GM21390 (cell line): ENCODE results near the gene SYT17.
"Not testable (repeated sequence)": the region's sequence is repeated elsewhere in the genome, so short reads cannot be mapped to it uniquely, and the experiment has no call there.

Experiments
- ATAC-seq: cut with Tn5 transposase; IDR thresholded peaks from one replicate; pipeline ENCODE4 v1.9.1; 2021; ENCODE audit not compliant: unreplicated experiment

Gene SYT17

DNA sequence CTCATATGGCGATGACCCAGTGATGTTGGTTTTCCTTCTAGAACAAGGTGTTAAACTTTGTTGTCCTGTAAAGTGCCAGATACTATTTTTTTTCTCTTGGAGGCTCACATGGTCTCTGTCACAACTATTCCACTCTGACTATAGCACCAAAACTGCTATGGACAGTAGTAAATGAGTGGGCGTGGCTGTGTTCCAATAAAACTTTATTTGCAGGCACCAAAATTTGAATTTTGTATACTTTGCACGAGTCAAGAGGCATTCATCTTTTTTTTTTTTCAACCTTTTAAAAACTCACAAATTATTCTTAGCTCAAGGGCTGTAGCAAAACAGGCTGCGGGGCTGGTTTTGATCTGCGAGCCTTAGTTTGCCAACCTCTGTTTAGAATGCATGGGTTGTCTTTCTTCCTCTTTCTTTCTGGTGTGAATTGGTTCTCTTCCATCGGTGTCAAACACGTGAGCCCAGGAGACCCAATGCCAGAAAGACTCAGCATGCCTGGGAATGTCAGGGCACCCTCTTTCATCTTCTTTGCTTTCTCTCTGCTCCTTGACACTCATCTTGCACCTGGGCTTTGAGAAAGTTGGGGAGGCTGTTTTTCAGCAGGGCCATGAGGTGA is 2.1 kb downstream of the SYT17 start:
- no peak for ATAC-seq

DNA sequence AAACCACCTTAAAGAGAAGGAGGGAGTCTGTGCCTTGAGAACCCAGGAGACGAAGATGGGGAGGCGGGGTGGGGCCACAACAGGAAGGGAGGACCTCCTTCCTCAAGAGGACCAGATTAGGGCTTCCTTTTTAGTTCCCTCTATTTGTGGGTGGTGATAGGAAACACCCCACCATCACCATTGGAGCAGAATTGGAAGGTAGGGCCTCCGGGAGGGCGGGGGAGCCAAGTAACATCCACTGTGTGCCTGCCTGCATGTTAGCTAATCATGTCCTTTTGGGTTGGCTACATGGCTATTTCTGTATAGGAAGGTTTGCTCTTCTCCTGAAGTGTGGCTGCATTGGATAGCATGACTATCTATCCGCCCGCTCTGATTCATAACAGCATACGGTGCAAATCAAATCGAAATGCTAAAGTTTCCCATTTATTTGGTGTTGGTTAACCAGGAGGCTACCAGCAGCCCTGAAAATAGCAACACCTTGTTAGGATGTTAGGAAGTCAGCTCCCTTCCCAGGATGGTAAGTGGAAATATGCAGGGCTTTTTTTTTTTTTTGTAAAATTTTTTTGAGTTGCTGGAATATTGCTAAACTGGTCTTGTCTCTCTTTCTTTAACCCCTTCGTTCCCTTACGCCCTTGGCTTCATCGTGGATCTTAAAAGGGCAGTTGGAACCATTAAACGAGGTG is 4.2 kb downstream of the SYT17 start:
- ATAC-seq = no peak

DNA sequence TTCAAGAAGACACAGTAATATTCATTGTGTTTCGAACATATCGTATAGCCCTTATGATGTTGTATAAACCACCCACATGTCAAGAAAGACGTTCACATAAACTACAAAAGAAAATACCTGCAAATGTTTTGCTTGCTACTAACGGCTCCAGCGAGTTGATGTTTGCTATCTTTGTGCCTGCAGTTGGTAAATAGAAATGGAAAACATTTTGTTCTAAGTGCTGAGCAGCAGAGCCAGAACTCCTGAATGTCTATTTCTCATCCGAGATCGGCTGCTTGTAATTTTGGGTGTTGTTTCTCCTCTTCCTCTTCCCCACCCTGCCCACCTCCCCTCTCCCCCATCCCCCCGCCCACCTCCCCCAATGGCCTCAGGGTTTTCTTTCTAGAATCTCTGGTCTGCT is 5.0 kb downstream of the SYT17 start:
- ATAC-seq = no peak

DNA sequence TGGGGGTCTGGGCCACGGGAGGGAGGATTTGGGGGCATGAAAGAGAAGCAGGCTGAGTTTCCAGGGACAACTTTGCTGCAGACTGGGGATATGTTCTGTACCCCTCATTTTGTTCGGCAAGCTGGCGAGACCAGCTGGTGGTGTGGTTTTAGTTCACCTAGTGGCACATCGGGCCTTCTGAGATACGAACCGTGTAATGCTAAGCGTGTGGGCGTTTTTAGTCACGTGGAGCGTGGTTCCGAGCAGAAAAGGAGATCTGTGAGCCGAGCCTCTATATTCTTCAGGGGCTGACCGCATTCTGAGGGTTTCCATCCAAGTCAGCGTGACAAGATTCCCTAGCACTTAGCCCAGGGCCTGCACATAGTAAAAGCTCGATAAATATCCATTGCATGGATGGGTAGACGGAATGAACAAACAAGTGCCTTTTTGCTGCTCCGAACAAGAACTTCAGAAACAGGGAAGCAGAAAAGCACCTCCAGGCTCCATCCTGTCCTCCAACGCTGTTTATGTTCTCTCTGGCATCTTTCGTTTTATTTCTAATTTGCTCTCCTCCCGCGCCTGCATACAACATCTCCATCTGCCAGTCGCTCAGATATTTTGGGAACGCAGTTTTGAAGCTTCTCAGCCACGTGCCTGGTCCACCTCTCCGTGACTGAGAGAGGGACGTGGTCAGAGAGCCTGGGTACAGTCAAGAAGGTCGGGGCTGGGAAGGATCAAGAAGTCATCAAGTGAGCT is 5.8 kb downstream of the SYT17 start:
- no peak for ATAC-seq

DNA sequence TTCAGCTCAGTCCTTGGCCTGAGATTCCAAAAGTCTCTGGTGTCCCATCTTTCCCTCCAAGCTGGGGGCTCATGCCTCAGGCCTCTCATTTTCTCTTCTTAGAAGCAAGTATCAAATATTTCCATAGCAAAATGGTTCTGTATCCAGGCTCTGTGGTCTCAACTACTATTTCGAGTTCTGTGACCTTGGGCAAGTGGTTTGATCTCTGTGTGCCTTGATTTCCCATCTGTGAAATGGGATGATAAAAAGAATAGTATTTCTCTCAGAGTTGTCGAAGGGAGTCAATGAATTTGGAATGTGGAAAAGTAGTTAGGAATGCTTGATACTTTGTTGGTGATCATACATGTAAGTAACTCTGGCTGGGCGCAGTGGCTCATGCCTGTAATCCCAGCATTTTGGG is 6.4 kb downstream of the SYT17 start:
- ATAC-seq = no peak

DNA sequence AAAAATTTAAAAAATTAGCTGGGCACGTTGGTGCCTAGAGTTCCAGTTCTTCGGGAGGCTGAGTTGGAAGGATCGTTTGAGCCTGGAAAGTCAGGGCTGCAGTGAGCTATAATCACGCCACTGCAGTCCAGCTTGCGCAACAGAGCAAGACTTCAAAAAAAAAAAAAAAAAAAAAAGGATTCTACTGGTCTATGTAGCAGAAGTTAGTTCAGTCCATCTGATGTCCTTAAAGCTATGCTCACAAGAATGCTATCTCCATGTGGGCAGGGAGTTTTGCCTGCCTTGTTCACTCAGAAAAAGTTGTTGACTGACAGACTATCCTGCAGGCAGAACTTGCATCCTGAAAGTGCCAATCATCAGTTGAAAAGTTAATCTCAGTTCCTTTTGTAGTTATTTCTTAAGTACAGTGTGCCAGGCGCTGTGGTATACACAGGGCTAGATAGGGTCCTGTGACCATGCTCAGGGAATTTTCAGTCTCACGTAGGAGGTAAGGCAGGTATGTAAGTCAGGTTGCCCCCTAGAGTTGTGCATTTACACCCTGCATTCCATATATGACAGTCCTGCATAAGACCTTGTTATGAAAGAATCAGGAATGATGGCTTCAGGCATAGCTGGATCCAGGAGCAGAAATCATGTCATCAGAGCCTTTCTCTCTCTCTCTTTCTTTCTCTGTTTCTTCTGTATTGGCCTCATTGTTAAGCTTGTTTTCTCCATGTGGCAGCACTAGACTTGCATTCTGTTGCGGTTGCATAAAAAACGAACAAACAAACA is 7.6 kb downstream of the SYT17 start:
- ATAC-seq = no peak

DNA sequence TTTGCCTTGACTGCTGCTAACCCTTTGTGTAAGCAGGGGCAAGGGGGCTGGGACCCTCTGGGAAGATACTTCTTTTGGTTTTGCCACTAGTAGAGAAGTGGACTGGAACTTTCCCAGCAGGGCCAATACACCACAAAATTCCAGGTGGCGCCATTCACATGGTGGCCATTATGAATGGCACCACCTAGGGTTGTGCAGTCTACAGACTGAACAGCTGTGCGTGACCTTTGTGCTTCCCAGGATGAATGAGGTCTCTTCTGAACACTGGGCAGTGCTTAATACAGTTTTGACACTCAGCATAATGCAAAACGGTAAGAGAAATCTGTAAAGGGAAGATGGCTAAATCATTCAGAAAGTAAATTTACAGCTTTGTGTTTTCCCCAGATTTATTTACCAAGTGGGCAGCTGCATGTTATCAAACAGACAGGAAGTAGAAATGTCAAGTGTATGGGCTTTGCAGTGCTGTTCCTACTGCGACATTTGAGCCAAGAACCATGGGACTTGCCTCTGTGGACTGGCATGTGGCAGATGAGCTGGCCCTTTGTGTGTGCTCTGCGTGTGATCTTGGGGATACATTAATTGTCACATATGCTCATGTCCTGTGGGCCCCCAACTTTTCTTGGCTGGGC is 9.2 kb downstream of the SYT17 start:
- ATAC-seq = no peak

DNA sequence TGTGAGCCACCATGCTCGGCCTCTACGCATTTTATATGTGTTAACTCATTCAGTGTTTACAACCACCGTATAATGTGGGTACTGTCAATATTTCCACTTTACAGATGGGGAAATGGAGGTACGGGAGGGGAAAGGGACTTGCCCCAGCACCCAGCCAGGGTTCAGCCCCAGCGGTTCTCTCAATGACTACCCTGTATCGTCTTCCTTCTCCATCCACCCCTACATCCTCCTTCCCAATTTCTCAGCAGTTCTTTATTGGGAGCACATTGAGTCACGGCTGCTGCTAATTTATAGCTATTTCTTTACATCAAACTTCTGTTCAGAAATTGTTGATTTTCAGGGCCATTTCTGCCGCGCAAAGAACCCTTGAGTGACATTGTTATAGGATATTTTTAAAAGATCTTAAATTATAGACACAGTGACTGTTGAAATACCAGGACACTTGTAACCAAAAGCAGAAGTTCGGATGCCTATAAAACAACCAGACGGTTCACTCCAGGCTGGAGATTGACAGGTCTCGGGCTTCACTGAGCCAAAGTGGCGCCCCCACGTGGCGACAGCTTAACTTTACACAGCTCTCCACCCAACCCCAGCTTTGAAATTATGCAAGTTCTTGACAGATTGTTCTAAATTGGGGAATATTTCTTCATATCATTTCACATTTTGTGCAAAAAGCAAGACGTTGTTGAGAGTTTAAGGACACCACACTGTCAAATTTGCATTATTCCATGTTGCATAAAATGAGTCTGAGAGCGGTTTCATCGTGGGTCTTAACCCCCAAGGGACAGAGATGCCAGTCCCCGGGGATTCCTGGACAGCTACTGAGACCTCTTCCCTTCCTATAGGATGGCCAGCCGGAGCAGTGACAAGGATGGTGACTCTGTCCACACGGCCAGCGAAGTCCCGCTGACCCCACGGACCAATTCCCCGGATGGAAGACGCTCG is 11.8 kb downstream of the SYT17 start:
- ATAC-seq = no peak

DNA sequence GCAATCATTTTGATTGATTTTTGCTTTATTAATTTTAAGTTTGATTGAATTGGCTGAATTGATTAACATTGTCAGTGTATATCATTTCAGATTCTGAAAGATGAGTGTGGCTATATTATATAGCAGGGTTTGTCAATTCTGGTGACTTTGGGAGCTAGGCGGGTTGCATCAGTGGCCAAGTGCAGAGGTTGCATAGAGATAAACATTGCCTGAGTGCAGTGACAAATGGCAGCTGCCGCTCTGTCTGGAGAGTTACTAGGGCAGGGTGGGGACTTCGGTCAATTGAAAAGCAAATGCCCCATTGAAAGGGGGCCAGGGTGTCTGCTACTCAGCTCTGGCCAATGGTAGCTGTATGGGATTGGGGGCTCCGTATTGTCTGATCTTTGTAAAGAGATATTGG is 12.7 kb downstream of the SYT17 start:
- ATAC-seq = no peak

DNA sequence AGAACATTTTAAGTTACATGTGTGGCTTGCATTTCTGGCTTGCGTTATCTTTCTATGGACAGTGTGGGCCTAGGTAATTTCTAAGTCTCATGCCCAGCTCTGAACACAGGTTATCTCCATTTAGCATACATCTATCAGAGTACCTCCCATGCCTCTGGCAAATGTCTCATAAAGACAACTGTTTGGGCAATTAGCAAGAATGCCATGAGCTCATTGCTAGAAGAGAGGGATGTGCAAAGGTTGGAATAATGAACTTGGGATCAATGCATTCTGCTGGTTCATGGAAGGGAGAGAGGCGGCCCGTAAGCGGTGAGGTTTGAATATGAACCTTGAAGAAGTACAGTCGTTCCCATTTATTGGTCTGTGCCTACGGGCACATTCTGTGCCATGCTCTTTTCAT is 14.4 kb downstream of the SYT17 start:
- ATAC-seq = no peak

DNA sequence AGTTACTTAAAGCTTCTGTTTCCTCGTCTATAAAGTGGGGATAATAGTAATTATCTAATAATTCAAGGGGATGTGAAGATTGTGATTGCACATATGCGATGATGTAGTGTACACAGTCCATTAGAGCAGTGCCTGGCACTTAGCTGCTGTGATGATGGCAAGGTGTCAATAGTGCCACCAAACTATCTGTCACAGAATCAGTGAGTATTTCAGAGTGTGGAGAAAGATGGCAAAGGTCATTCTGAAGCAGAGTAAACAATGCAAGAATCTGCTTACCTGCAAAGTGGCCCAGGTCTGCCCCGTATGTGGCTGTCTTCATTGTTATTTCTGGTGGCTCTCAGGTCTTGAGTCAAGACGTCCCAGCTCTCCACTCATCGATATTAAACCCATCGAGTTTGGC is 15.1 kb downstream of the SYT17 start:
- ATAC-seq = no peak

DNA sequence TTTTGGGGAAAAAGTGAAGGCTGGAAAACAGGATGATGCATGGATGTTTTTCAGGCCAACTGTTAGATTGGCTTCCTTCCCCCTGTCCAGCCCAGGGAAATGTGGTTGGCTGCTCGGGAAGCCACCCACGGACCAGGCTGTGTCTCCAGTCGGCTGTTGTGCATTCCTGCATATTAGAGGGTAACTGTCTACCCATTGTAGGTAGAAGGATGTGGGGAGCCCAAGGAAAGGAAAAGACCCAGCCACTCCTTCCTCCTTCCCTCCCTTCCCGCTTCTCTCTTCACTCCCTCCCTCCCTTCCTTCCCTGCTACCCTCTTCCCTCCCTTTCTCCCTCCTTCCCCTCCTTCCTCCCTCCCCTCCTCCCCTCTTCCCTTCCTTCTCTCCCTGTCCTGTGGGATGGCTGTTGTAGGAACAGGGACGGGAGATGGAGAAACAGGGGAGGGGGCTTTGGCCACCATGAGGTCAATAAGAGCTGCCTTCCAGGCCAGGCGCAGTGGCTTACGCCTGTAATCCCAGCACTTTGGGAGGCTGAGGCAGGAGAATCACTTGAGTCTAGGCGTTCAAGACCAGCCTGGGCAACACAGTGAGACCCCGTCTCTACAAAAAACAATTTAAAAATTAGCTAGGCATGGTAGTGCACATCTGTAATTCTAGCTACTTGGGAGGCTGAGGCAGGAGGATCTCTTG is 16.9 kb downstream of the SYT17 start:
- no peak for ATAC-seq

DNA sequence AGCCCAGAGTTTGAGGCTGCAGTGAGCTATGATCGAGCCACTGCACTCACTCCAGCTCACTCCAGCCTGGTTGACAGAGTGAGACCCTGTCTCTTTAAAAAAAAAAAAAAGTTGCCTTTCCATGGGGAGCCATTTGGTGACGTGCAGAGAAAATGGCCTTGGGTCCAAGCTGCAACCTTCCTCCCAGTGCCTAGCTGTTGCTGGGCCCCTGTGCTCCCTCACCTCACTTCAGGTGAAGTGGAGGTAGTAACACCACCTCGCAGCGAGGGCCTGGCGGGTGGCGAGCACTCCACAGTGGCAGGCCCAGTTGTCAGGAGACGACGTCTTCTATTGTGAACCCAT is 17.4 kb downstream of the SYT17 start:
- ATAC-seq = no peak

DNA sequence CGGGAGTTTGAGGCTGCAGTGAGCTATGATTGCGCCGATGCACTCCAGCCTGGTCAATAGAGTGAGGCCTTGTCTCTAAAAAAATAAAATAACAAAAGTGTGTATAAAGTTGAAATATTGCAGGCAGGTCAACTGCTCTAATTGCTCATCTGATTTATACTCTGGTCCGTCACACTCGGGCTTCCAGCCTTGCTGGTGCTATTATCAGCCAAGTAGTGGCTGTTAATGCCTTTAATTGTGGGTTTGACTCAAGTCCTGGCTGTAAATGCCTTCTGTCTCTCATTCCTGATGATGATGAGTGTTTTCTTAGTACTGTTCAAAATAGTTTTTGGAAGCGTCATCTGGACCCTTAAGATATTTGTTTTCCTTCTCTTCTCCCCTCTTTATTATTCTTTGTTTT is 18.4 kb downstream of the SYT17 start:
- no peak for ATAC-seq

DNA sequence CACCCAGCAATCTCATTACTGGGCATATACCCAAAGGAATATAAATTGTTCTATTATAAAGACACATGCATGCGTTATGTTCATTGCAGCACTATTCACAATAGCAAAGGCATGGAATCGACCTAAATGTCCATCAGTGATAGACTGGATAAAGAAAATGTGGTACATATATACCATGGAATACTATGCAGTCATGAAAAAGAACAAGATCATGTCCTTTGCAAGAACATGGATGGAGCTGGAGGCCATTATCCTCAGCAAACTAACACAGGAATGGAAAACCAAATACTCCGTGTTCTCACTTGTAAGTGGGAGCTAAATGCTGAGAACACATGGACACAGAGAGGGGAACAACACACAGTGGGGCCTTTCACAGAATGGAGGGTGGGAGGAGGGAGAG is 19.9 kb downstream of the SYT17 start:
- ATAC-seq = not testable (repeated sequence)

DNA sequence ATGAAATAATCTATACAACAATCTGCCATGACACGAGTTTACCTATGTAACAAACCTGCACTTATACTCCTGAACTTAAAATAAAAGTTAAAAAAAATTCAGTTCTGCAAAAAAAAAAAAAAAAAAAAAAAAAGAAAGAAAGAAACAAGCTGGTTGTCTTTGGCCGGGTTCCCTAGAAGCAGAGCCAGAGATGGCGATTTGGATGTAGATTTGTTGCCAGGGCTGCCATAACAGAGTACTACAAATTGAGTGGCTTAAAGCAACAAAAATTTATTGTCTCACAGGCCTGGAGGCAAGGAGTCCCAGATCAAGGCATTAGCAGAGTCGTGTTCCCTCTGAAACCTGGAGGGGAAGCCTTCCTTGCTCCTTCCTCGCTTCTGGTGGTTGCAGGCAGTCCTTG is 20.4 kb downstream of the SYT17 start:
- no peak for ATAC-seq

DNA sequence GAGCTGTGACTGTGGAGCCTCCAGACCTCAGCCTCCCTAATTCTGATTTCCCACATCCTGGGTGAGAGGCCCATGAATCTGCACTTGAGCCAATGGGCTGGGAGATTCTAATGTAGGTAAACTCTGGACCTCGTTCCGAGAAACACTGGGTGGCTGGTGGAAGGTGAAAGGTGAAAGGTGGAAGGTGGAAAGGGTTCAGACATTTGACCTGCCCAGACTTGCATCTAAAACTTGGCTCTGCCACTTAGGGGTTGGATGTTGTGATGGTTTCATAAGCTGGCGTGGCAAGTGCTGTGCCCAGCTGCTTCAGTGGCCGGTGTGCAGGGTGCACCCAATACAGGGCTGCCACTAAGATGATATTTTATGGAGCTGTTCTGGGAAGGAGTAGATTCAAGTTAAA is 24.8 kb downstream of the SYT17 start:
- no peak for ATAC-seq

DNA sequence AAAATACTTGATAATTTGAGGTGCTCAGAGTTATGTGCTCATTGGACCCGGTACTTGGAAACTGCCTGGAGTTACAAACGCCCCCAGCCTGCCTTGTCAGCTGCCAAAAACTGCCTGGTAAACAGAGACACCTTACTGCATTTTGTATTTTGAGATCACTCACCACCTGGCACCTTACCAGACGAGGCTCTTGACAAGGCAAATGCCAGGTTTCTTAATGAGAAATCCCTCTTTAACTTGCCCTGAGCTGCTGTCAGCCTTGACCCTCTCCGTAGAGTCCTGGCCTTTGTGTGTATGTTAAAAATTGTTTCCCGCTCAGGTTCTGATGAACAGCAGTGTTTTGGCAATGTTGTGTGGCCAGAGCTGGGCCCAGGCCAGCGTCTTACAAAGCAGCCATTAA is 28.8 kb downstream of the SYT17 start:
- no peak for ATAC-seq

DNA sequence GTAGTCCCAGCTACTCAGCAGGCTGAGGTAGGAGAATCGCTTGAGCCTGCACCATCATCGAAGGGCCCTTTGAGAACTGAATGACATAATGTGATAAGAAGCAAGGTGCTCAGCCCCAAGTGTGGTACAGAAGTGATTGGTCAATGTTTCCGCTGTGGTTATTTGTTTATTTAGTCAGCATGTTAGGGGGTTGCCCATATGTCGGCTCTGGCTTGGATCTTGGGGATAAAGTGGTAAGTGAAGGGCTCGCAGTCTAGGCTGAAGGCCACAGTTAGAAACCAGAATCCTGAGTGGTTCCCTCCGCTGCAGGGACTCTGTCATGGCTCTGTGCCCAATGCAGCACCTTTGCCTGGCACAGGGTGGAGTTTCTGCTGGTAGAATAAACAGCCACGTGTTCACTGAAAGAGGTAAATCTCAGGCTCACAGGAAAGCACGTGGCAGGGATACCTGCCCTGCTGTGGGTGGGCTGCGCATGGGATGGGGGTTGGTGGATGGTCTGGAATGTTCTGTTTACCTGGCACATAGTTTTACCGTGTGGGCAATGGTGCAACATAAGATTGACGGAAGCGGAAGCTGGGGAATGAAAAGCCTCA is 35.4 kb downstream of the SYT17 start:
- no peak for ATAC-seq
